Measurements from ENCODE around the gene RSPH3.
"Not testable (repeated sequence)": the region's sequence is repeated elsewhere in the genome, so short reads cannot be mapped to it uniquely, and the experiment has no call there.

RSPH3 gene

GRCh38 chr6:159038914-159039884, 39.2 kb upstream of the RSPH3 start:
- Histone ChIP-seq H3K36me3 (ENCODE audit: control insufficient read depth, insufficient read depth, low read length, severe bottlenecking) (no peaks in the 10 kb centered on the region), H3K9ac (ENCODE audit: low read length) (no peak overlapping the region), H3K4me3 (ENCODE audit: low read length) (no peak overlapping the region), H3K27me3 (replicated peaks; ENCODE audit: control insufficient read depth, insufficient read depth, low read length) (peaks cover 5% of the 10 kb centered on the region), H3K4me1 (ENCODE audit: control insufficient read depth, insufficient read depth, low read length) (peaks cover 28% of the 10 kb centered on the region), H3K9me3 (ENCODE audit: control insufficient read depth, low read length) (no peaks in the 10 kb centered on the region)
- peak; percentile 28 for DNase-seq (ENCODE audit: low read depth)

- not testable (repeated sequence) for H3K9me3 ChIP-seq (ENCODE audit: control insufficient read depth, low read length); H3K4me3 ChIP-seq (ENCODE audit: low read length); DNase-seq (ENCODE audit: low read depth); H3K27me3 ChIP-seq (replicated peaks; ENCODE audit: control insufficient read depth, insufficient read depth, low read length); H3K36me3 ChIP-seq (ENCODE audit: control insufficient read depth, insufficient read depth, low read length, severe bottlenecking); H3K9ac ChIP-seq (ENCODE audit: low read length)
- H3K4me1 ChIP-seq (ENCODE audit: control insufficient read depth, insufficient read depth, low read length): peaks cover 27% of the 10 kb centered on the region
Observed at GRCh38 chr6:159038318-159038717, 38.3 kb upstream of the RSPH3 start.

- Histone ChIP-seq H3K9ac (ENCODE audit: low read length) (no peak overlapping the region), H3K4me1 (ENCODE audit: control insufficient read depth, insufficient read depth, low read length) (peaks cover 22% of the 10 kb centered on the region), H3K36me3 (ENCODE audit: control insufficient read depth, insufficient read depth, low read length, severe bottlenecking) (no peaks in the 10 kb centered on the region), H3K27me3 (replicated peaks; ENCODE audit: control insufficient read depth, insufficient read depth, low read length) (peaks cover 5% of the 10 kb centered on the region), H3K9me3 (ENCODE audit: control insufficient read depth, low read length) (no peaks in the 10 kb centered on the region), H3K4me3 (ENCODE audit: low read length) (no peak overlapping the region)
- no peak for DNase-seq (ENCODE audit: low read depth)
Observed at GRCh38 chr6:159037756-159038290, 37.8 kb upstream of the RSPH3 start.

- H3K36me3 ChIP-seq (ENCODE audit: control insufficient read depth, insufficient read depth, low read length, severe bottlenecking): no peaks in the 10 kb centered on the region
- H3K9ac ChIP-seq (ENCODE audit: low read length): no peak overlapping the region
- no peak for DNase-seq (ENCODE audit: low read depth)
- no peak overlapping the region for H3K4me3 ChIP-seq (ENCODE audit: low read length)
- peaks cover under 1% of the 10 kb centered on the region for H3K27me3 ChIP-seq (replicated peaks; ENCODE audit: control insufficient read depth, insufficient read depth, low read length)
- no peaks in the 10 kb centered on the region for H3K9me3 ChIP-seq (ENCODE audit: control insufficient read depth, low read length)
- peaks cover 18% of the 10 kb centered on the region for H3K4me1 ChIP-seq (ENCODE audit: control insufficient read depth, insufficient read depth, low read length)
Observed at GRCh38 chr6:159036673-159037072, 36.7 kb upstream of the RSPH3 start.

GRCh38 chr6:159035891-159036290, 35.9 kb upstream of the RSPH3 start:
- H3K27me3 ChIP-seq (replicated peaks; ENCODE audit: control insufficient read depth, insufficient read depth, low read length): no peaks in the 10 kb centered on the region
- H3K9me3 ChIP-seq (ENCODE audit: control insufficient read depth, low read length): no peaks in the 10 kb centered on the region
- H3K36me3 ChIP-seq (ENCODE audit: control insufficient read depth, insufficient read depth, low read length, severe bottlenecking): no peaks in the 10 kb centered on the region
- no peak overlapping the region for H3K9ac ChIP-seq (ENCODE audit: low read length)
- no peak overlapping the region for H3K4me3 ChIP-seq (ENCODE audit: low read length)
- H3K4me1 ChIP-seq (ENCODE audit: control insufficient read depth, insufficient read depth, low read length): peaks cover 18% of the 10 kb centered on the region
- DNase-seq (ENCODE audit: low read depth): no peak

- no peaks in the 10 kb centered on the region for H3K36me3 ChIP-seq (ENCODE audit: control insufficient read depth, insufficient read depth, low read length, severe bottlenecking)
- no peak overlapping the region for H3K4me3 ChIP-seq (ENCODE audit: low read length)
- H3K27me3 ChIP-seq (replicated peaks; ENCODE audit: control insufficient read depth, insufficient read depth, low read length): no peaks in the 10 kb centered on the region
- no peak for DNase-seq (ENCODE audit: low read depth)
- peaks cover 8% of the 10 kb centered on the region for H3K4me1 ChIP-seq (ENCODE audit: control insufficient read depth, insufficient read depth, low read length)
- no peak overlapping the region for H3K9ac ChIP-seq (ENCODE audit: low read length)
- H3K9me3 ChIP-seq (ENCODE audit: control insufficient read depth, low read length): no peaks in the 10 kb centered on the region
Observed at GRCh38 chr6:159033160-159034049, 33.4 kb upstream of the RSPH3 start.

GRCh38 chr6:159031846-159032245, 31.8 kb upstream of the RSPH3 start:
- H3K9me3 ChIP-seq (ENCODE audit: control insufficient read depth, low read length): no peaks in the 10 kb centered on the region
- H3K4me3 ChIP-seq (ENCODE audit: low read length): no peak overlapping the region
- H3K9ac ChIP-seq (ENCODE audit: low read length): no peak overlapping the region
- no peaks in the 10 kb centered on the region for H3K27me3 ChIP-seq (replicated peaks; ENCODE audit: control insufficient read depth, insufficient read depth, low read length)
- no peaks in the 10 kb centered on the region for H3K4me1 ChIP-seq (ENCODE audit: control insufficient read depth, insufficient read depth, low read length)
- DNase-seq (ENCODE audit: low read depth): no peak
- no peaks in the 10 kb centered on the region for H3K36me3 ChIP-seq (ENCODE audit: control insufficient read depth, insufficient read depth, low read length, severe bottlenecking)

- Histone ChIP-seq H3K9ac (ENCODE audit: low read length) (no peak overlapping the region), H3K9me3 (ENCODE audit: control insufficient read depth, low read length) (peaks cover 6% of the 10 kb centered on the region), H3K4me3 (ENCODE audit: low read length) (no peak overlapping the region), H3K4me1 (ENCODE audit: control insufficient read depth, insufficient read depth, low read length) (no peaks in the 10 kb centered on the region), H3K36me3 (ENCODE audit: control insufficient read depth, insufficient read depth, low read length, severe bottlenecking) (no peaks in the 10 kb centered on the region), H3K27me3 (replicated peaks; ENCODE audit: control insufficient read depth, insufficient read depth, low read length) (no peaks in the 10 kb centered on the region)
- no peak for DNase-seq (ENCODE audit: low read depth)
Observed at GRCh38 chr6:159030168-159030567, 30.2 kb upstream of the RSPH3 start.

- not testable (repeated sequence) for H3K4me3 ChIP-seq (ENCODE audit: low read length); H3K9ac ChIP-seq (ENCODE audit: low read length); DNase-seq (ENCODE audit: low read depth); H3K36me3 ChIP-seq (ENCODE audit: control insufficient read depth, insufficient read depth, low read length, severe bottlenecking); H3K4me1 ChIP-seq (ENCODE audit: control insufficient read depth, insufficient read depth, low read length); H3K27me3 ChIP-seq (replicated peaks; ENCODE audit: control insufficient read depth, insufficient read depth, low read length)
- H3K9me3 ChIP-seq (ENCODE audit: control insufficient read depth, low read length): peaks cover 13% of the 10 kb centered on the region
Observed at GRCh38 chr6:159025224-159025623, 25.2 kb upstream of the RSPH3 start.

- no peaks in the 10 kb centered on the region for H3K27me3 ChIP-seq (replicated peaks; ENCODE audit: control insufficient read depth, insufficient read depth, low read length)
- no peak for DNase-seq (ENCODE audit: low read depth)
- H3K4me3 ChIP-seq (ENCODE audit: low read length): no peak overlapping the region
- H3K4me1 ChIP-seq (ENCODE audit: control insufficient read depth, insufficient read depth, low read length): no peaks in the 10 kb centered on the region
- peaks cover 13% of the 10 kb centered on the region for H3K9me3 ChIP-seq (ENCODE audit: control insufficient read depth, low read length)
- H3K36me3 ChIP-seq (ENCODE audit: control insufficient read depth, insufficient read depth, low read length, severe bottlenecking): no peaks in the 10 kb centered on the region
- no peak overlapping the region for H3K9ac ChIP-seq (ENCODE audit: low read length)
Observed at GRCh38 chr6:159023893-159024292, 23.9 kb upstream of the RSPH3 start.

- no peak for DNase-seq (ENCODE audit: low read depth)
- H3K36me3 ChIP-seq (ENCODE audit: control insufficient read depth, insufficient read depth, low read length, severe bottlenecking): no peaks in the 10 kb centered on the region
- no peaks in the 10 kb centered on the region for H3K27me3 ChIP-seq (replicated peaks; ENCODE audit: control insufficient read depth, insufficient read depth, low read length)
- H3K9me3 ChIP-seq (ENCODE audit: control insufficient read depth, low read length): peaks cover 10% of the 10 kb centered on the region
- no peak overlapping the region for H3K9ac ChIP-seq (ENCODE audit: low read length)
- no peak overlapping the region for H3K4me3 ChIP-seq (ENCODE audit: low read length)
- no peaks in the 10 kb centered on the region for H3K4me1 ChIP-seq (ENCODE audit: control insufficient read depth, insufficient read depth, low read length)
Observed at GRCh38 chr6:159020011-159020410, 20.0 kb upstream of the RSPH3 start.

Data from adipocyte (in vitro differentiated cells).